Stimulated activated CD4-positive, alpha-beta T cell treated with anti-CD3 and anti-CD28 coated beads, Interleukin-12 subunit alpha, Interleukin-12 subunit beta, amount 100 ng/mL, for 4 hours (primary cell): Measurements from ENCODE around the gene MGAT1.
"Not testable (repeated sequence)": the region's sequence is repeated elsewhere in the genome, so short reads cannot be mapped to it uniquely, and the experiment has no call there.

Experiments
- DNase-seq: peaks from one replicate; pipeline ENCODE4 v3.0.0-alpha.2; 2020

MGAT1 gene

GRCh38 chr5:180802325-180803180 lies at the start of gene MGAT1:
Gene MGAT1, minus strand, starts transcription at chr5:180802806. Its CDS starts 9,835 bp downstream, at chr5:180792971.
- DNase-seq, result peak; percentile 87

DNA sequence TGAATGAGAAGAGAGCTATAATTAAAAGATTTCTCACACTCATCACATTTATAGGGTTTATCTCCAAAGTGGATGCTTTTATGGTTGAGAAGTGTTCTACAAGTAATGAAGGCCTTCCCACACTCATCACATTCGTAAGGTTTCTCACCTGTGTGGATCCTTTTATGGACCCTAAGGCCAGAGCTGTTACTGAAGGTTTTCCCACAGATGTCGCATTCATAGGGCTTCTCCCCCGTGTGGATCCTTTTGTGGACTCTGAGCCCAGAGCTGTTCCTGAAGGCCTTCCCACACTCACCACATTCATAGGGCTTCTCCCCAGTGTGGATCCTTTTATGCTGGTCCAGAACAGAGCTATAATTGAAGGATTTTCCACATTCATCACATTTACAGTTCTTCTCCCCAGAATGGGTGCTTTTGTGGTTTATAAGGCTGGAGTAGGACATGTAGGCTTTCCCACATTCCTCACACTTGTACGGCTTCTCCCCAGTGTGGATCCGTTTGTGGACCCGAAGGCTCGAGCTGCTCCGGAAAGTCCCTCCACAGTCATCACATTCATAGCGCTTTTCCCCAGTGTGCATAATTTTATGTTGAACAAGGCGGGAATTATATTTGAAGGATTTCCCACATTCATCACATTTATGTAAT lies 48.0 kb upstream of the MGAT1 start:
- DNase-seq, result no peak

DNA sequence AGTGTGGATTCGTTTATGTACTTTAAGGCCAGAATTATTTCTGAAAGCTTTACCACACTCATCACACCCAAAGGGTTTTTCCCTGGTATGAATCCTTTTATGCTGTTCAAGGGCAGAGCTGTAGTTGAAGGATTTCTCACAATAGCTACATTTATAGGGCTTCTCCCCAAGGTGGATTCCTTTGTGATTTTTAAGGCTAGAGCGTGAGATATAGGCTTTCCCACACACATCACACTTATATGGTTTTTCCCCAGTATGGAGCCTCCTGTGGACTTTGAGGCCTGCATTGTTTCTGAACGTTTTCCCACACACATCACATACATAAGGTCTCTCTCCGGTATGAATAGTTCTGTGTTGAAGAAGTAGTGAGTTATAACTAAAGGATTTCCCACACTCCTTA lies 47.2 kb upstream of the MGAT1 start:
- DNase-seq, result no peak

DNA sequence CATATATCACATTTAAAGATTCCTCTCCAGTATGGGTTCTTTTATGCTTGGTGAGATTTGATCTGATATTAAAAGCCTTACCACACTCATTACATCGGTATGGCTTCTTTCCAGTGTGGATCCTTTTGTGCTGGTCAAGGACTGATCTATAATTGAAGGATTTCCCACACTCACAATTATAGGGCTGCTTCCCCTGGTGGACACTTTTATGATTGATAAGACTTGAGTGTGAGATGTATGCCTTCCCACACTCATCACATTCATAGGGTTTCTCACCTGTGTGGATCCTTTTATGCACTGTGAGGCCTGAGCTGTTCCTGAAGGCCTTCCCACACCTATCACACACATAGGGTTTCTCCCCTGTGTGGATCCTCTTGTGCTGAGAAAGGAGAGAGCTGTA lies 46.3 kb upstream of the MGAT1 start:
- no peak for DNase-seq

DNA sequence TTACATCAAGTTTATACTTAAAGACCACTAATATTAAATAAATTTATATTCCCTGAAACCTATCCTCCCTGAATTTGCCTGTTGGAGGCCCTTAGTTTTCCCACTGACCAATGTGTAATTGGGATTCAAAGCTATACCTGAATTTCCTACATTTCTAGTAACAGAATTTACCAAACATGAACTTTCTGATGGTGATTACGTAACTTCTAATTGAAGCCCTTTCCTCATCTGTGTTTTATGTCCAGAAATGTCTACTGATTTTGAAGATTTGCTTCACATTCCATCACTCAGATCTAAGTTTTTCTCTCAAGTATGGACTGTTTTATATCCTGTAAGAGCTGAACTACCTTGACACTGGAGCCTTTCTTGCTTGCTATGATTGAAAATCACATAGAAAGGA lies 45.7 kb upstream of the MGAT1 start:
- no peak for DNase-seq

- no peak for DNase-seq
Observed at GRCh38 chr5:180847026-180847425, 44.4 kb upstream of the MGAT1 start.

- no peak for DNase-seq
Observed at GRCh38 chr5:180844858-180845257, 42.3 kb upstream of the MGAT1 start.

DNA sequence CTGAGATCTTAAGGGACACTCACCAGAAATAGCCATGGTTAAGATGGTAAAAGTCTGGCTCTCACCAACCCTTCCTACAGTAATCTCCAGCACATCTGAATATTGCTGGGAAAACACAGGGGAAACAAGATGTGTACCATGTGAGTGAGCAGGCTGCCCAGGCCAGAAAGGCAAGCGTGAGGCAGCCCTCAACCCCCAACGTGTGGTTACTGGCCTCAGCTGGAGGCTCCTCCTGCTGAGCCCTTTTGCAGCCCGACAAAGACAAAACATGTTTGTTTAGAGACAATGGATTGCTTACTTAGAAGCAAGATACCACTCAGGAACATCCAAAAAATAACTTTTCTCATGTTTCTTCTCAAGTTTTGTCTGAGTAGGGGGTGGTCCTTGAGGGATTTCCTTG lies 41.8 kb upstream of the MGAT1 start:
- DNase-seq, result no peak

DNA sequence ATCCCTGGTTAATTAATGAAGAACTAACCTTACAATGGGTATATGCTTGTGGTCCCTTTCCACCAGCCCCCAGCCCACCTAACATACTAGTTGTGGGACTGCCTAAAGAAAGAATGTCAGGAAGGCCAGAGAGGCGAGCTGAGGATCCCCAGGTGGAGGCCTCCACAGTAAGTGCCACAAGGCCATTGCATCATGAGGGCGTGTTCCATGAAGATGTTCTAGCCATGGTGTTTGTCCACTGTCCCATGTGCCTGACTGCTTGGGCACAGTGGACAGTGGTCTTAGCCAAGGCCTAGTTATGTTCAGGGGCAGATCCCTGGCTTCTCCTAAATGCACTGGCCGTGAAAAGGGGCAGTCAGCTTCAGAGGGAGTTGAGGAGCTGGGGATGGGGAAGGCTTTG lies 37.3 kb upstream of the MGAT1 start:
- no peak for DNase-seq

- no peak for DNase-seq
Observed at GRCh38 chr5:180839227-180839626, 36.6 kb upstream of the MGAT1 start.

DNA sequence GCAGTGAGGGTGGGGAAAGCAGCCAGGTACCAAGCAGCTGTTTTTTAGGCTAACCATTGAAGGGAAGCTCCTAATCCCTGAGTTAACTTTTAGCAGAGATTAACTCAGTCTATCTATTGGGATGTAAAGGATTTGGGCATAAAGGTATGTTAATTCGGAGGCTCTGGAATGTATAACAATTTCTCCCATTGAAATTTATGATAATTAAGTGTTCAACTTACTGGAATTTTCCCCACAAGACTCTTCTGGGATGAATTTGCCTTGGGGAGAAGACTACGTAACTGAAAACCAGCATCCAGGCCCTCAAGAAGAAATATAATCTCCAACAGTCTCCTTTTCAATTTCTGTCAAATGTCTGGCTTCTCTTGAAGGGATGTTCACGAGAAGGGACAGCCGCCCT lies 34.9 kb upstream of the MGAT1 start:
- DNase-seq, result no peak

- DNase-seq, result peak; percentile 24
Observed at GRCh38 chr5:180832638-180833068, 30.0 kb upstream of the MGAT1 start.

DNA sequence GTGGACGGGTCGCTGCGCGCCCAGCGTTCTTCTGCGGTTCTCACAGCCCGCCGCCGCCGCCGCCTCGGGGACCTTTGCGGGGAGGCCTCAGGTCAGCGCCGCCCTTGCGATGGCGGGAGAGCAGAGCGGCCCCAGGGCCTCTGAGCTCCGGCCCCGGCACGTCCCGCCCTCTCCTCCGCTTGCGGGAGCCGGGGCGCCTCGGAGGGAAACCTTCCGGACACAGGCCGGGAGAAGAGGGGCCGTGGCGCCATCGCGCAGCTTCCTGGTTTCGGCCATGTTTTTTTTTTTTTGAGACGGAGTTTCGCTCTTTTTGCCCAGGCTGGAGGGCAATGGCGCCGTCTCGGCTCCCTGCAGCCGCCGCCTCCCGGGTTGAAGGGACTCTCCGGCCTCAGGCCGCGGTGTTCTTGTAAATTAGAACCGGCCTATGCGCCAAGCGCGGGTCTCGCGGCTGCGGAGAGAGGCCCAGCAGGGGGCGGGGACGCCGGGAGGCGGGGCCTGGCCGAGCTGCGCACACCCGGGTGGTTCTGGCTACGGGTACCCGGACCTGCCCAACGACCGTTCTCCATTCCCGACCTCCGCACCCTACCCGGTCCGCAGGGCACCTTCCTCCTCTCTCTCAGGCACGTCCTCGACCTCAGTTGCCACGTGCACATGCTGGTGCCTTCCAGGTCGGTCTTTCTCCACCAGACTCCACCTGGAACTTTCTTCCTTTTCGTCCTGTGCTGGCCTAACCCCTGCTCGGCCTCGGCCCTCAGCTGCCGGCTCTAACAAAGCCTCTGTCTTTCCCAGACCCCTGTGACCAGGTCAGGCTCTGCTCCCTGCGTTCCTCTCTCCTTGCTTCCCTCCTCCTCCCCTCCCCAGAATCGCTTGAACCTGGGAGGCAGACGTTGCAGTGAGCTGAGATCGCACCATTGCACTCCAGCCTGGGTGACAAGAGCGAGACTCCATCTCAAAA lies 28.8 kb upstream of the MGAT1 start:
- DNase-seq, result peak; percentile 75

- DNase-seq, result peak; percentile 58
Observed at GRCh38 chr5:180830253-180831138, 27.9 kb upstream of the MGAT1 start.

DNA sequence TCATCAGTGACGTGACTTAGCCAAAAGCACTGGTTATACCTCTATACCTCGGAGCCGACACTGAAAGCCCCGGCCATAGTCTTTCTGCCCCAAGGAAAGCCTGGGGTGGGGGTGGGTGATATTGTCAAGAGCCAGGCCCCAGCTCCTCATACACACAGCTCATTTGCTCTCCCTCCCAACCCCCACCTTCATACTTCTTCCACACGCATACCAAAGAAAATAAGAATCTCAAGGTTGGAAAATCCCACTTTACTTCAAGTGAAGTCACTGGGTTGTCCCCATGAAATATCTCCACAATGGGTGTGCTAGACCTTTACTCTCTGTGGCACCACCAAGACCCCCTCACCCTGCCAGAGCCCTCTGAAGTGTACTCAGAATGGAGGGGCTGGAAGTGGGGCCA lies 27.1 kb upstream of the MGAT1 start:
- DNase-seq, result no peak

DNA sequence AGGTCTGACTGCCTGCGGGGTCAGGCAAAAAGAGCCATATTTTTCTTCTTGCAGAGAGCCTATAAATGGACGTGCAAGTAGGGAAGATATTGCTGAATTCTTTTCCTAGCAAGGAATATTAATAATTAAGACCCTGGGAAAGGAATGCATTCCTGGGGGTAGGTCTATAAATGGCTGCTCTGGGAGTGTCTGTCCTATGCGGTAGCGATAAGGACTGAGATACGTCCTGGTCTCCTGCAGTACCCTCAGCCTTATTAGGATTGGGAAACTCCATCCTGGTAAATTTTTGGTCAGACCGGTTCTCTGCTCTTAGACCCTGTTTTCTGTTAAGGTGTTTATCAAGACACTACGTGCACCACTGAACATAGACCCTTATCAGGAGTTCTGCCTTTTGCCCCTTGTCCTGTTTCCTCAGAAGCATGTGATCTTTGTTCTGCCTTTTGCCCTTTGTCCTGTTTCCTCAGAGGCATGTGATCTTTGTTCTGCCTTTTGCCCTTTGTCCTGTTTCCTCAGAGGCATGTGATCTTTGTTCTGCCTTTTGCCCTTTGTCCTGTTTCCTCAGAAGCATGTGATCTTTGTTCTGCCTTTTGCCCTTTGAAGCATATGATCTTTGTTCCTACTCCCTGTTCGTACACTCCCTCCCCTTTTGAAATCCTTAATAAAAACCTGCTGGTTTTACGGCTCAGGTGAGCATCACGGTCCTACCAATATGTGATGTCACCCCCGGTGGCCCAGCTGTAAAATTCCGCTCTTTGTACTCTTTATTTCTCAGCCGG lies 26.3 kb upstream of the MGAT1 start:
- not testable (repeated sequence) for DNase-seq

- DNase-seq, result not testable (repeated sequence)
Observed at GRCh38 chr5:180827374-180827773, 24.8 kb upstream of the MGAT1 start.

DNA sequence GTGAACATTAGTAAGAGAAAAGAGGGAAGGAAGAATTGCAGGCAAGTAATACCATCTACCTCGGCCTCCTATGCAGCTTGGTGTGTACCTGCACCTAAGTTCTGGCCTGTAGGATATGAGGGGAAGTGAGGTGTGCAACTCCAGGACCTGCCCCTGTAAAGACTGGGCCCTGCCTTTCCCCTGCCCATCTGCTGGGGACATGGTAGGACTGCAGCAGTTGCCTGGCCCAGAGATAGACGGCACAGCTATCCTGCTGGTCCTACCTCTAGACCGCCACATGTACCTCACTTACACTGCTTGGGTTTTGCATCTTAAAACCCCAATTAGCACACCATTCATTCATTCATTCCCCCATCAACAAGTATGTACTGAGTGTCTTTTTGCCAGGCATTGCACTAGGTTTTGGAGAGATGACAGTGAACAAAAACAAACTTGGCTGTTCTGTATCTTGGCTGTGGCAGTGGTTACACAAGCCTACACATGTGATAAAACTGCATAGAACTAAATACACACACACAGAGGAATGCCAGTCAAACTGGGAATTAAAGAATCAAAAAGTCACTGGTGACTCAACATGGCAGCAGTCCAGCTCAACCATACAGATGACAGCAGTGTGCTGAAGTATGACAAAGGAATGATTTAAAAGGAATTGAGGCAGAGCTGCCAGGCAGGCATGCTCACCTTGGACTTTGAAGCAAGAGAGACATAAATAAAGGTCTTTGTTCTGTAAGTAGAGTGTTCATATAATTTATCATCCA lies 23.3 kb upstream of the MGAT1 start:
- DNase-seq, result no peak

- no peak for DNase-seq
Observed at GRCh38 chr5:180824630-180825476, 22.2 kb upstream of the MGAT1 start.
